Ovary (tissue), 9 donors: ENCODE data around the gene IL24. TPM values are rescaled to one million over a fixed set of nuclear protein-coding genes. Genes with fewer than 3 reads are reported as not detected.
A peak's percentile ranks its signal among the peaks of the same experiment; 100 is the strongest.

Experiments
- DNase-seq, 5 donors: peaks; one replicate each; pipeline ENCODE4 v3.0.0-alpha.2; 2019 to 2020
- H3K27ac ChIP-seq, 2 donors: fragments of 200-600 bp; one replicate each; pipeline versions ENCODE4 v1.5.1 to v1.8.0; 2019 to 2022
- H3K27me3 ChIP-seq: fragments of 200-600 bp; one replicate; pipeline ENCODE4 v1.8.0; 2022
- H3K36me3 ChIP-seq: fragments of 200-600 bp; sonication (generic); one replicate; pipeline ENCODE4 v1.5.1; 2019
- H3K4me1 ChIP-seq: one replicate; pipeline ENCODE4 v1.8.1; 2013; ENCODE audit warnings: mild to moderate bottlenecking, moderate library complexity; ENCODE audit not compliant: insufficient read depth
- H3K4me3 ChIP-seq: fragments of 200-600 bp; sonication (generic); one replicate; pipeline ENCODE4 v1.5.1; 2017
- H3K9me3 ChIP-seq, 2 donors: fragments of 200-600 bp in 1 of 2; sonication (generic) in 1 of 2; one replicate each; pipeline versions ENCODE4 v1.5.1 to v1.8.1; 2013 to 2019; ENCODE audit warnings: mild to moderate bottlenecking in 1 of 2, moderate library complexity in 1 of 2
- CTCF ChIP-seq, 3 donors: fragments of 450-650 bp in 2 of 3; fragments of 200-600 bp in 1 of 3; IDR thresholded peaks; one replicate each; pipeline versions ENCODE4 v1.5.1 to v1.8.0; 2016 to 2022; ENCODE audit warnings: antibody characterized with exemption in 3 of 3, mild to moderate bottlenecking in 1 of 3
- EP300 ChIP-seq: sonication (generic); formaldehyde crosslinking; IDR thresholded peaks from one replicate; pipeline ENCODE4 v1.6.1; 2017; ENCODE audit warnings: antibody characterized with exemption
- POLR2A ChIP-seq: fragments of 450-650 bp; IDR thresholded peaks from one replicate; pipeline ENCODE4 v1.6.1; 2017; ENCODE audit warnings: antibody characterized with exemption, mild to moderate bottlenecking, moderate library complexity
- WGBS, 3 donors: extraction: QIAGEN DNeasy Blood & Tissue Kit in 1 of 3; methylation state at CpG; one replicate each; pipeline versions ENCODE4 v1.1.5 to v1.1.7; 2013 to 2017; 5-methylcytosine and 5-hydroxymethylcytosine counted together
- intact Hi-C, 4 donors: fragments of 100-400 bp; cut with DNase I; formaldehyde crosslinking; loops; one replicate each; pipeline versions ENCODE4 v1.11.0 to v1.15.1; 2022 to 2023
- polyA plus RNA-seq, 2 donors: library from polyadenylated mRNA; stranded (reverse); fragments of 200-250 nt in 1 of 2; fragments of 350-450 nt in 1 of 2; fragmentation: Illumina TruSeq in 1 of 2; extraction: RNeasy Lipid Tissue Mini Kit (QIAGEN cat#74804) in 1 of 2; gene quantifications; one replicate each; pipeline ENCODE4 v1.2.3, GENCODE V29; 2013 to 2014
- total RNA-seq, 7 donors: library from RNA; depleted of rRNA in 2 of 7; stranded (reverse); fragments of >200 nt in 2 of 7; fragmentation: NEBNext Ultra II Directional in 3 of 7; extraction: Animal tissue kit (Norgen Biotek cat#: 25700) in 3 of 7; gene quantifications; one replicate each; pipeline versions ENCODE4 v1.1.0 to v1.2.4, GENCODE V29; 2016 to 2023
- donor health status: DM: no; HTN: no; CAD: no; lungs with moderate emphysema.
- donor health status: DM: no; HTN: no; CAD: no.
- donor health status: Bipolar disorder and iron deficiency.
- donor health status: DM: yes; HTN: yes; CAD: no.
- donor health status: DM: no; HTN: no; CAD: no.
- donor health status: DM: yes; HTN: yes; CAD: no.

Gene IL24
- total and polyA plus RNA-seq, 9 donors: 0.10 to 1.8 (median 0.72) TPM; not detected in 6

DNA sequence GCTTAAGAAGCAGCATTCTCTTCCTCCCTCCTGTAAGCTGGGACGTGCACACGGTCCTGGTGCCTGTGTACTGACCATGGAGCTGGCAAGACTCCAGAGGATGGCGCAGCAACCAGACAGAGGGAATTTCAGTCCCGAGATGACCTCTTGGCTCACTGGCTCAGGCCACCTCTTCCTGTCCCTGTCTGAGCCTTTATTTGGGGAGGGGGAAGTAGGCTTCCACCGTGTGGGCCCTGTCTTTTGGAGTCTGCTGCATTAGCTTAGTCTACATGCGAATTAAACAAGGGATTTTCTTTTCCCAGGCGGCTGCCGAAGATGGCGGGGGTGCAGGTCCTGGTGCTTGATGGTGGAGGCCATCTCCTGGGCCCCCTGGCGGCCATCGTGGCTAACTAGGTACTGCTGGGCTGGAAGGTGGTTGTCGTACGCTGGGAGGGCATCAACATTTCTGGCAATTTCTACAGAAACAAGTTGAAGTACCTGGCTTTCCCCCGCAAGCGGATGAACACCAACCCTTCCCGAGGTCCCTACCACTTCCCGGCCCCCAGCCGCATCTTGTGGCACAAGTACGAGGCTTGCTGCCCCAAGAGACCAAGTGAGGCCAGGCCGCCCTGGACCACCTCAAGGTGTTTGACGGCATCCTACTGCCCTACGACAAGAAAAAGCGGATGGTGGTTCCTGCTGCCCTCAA, 10.2 kb downstream of the IL24 start:
- no peak for DNase-seq
- peaks cover 4% of the 10 kb centered on the region for H3K4me1 ChIP-seq
- H3K27ac ChIP-seq: no peak overlapping the region
- intact Hi-C loops: no loop called here
- H3K27me3 ChIP-seq: no peaks in the 10 kb centered on the region
- WGBS, 3 donors: 87 to 91% (median 89%) methylated on average over 23 of the region's 23 CpGs
- H3K4me3 ChIP-seq: no peak overlapping the region
- no peak for TF ChIP-seq POLR2A
- no peaks in the 10 kb centered on the region for H3K9me3 ChIP-seq
- no peaks in the 10 kb centered on the region for H3K36me3 ChIP-seq

GRCh38 chr1:206908038-206908437, 10.8 kb downstream of the IL24 start:
- H3K9me3 ChIP-seq: no peaks in the 10 kb centered on the region
- no peak for TF ChIP-seq CTCF (IDR thresholded peaks at IDR 0.05)
- no peak for TF ChIP-seq POLR2A
- TF ChIP-seq EP300: no peak
- peaks cover 4% of the 10 kb centered on the region for H3K4me1 ChIP-seq
- intact Hi-C loops: no loop called here
- no peak overlapping the region for H3K27ac ChIP-seq
- H3K4me3 ChIP-seq: no peak overlapping the region
- no peaks in the 10 kb centered on the region for H3K27me3 ChIP-seq
- WGBS, 3 donors: 95 to 96% (median 95%) methylated on average over 10 of the region's 10 CpGs
- DNase-seq: no peak
- H3K36me3 ChIP-seq: no peaks in the 10 kb centered on the region

- intact Hi-C loops: no loop called here
- Histone ChIP-seq H3K4me3 (peak overlapping the region; percentile 34), H3K27ac (no peak overlapping the region)
Measured at GRCh38 chr1:206909161-206909882, 12.1 kb downstream of the IL24 start.

GRCh38 chr1:206909883-206910318, 12.7 kb downstream of the IL24 start:
- Histone ChIP-seq H3K4me3 (peak overlapping the region; percentile 34), H3K27ac (no peak overlapping the region)
- intact Hi-C loops: loop anchor here (5.0 to 10.0 kb wide), 8 partner anchors 165 to 435 kb away; partner anchors contain the start of gene IKBKE (in 2 of the 4)

More at GRCh38 chr1:206909161-206909882, 12.1 kb downstream of the IL24 start:
- peak; percentile 23 for TF ChIP-seq EP300
- no peak for TF ChIP-seq POLR2A
- Histone ChIP-seq H3K9me3 (no peaks in the 10 kb centered on the region), H3K4me1 (peaks cover 4% of the 10 kb centered on the region), H3K36me3 (no peaks in the 10 kb centered on the region), H3K27me3 (no peaks in the 10 kb centered on the region)
- peak in 4 of 5 donors; percentile 23 to 69 (median 52) for DNase-seq
- 1 to 5% (median 2%) methylated on average over 49 to 69 of the region's 69 CpGs for WGBS, 3 donors

More at GRCh38 chr1:206909883-206910318, 12.7 kb downstream of the IL24 start:
- H3K27me3 ChIP-seq: no peaks in the 10 kb centered on the region
- no peaks in the 10 kb centered on the region for H3K36me3 ChIP-seq
- peaks cover 4% of the 10 kb centered on the region for H3K4me1 ChIP-seq
- TF ChIP-seq POLR2A (no peak), CTCF (IDR thresholded peaks at IDR 0.05) (no peak), EP300 (no peak)
- H3K9me3 ChIP-seq: no peaks in the 10 kb centered on the region
- WGBS, 3 donors: 19 to 23% (median 21%) methylated on average over 14 of the region's 14 CpGs
- peak in 1 of 5 donors; percentile 17 for DNase-seq
